Caco-2 (cell line): ENCODE results near the gene WNK2. TPM values are rescaled to one million over a fixed set of nuclear protein-coding genes. Genes with fewer than 3 reads are reported as not detected.

Experiments
- BruUV-seq: library from RNA; stranded (reverse); fragments of 400-500 nt; replicated peaks from 2 replicates; lab custom pipeline; 2021; lab: Mats Ljungman, UMichigan
- CTCF ChIA-PET: fragments of 300-600 bp; sonication (Branson Sonifier 250); formaldehyde crosslinking; loops from one replicate; lab custom pipeline; 2022; ENCODE audit warnings: antibody characterized with exemption; lab: Charles Lee
- POLR2A ChIA-PET: fragments of 300-600 bp; sonication (Branson Sonifier 250); formaldehyde crosslinking; loops from one replicate; lab custom pipeline; 2022; ENCODE audit warnings: antibody characterized with exemption; lab: Charles Lee
- DNase-seq, 2 experiments: peaks; one replicate each; pipeline versions ENCODE4 v3.0.0 to v3.0.0-alpha.2; 2020 to 2022
- H3K27me3 ChIP-seq: replicated peaks from 2 replicates; pipeline ENCODE4 v1.6.0; 2011; ENCODE audit warnings: low read length; ENCODE audit not compliant: control insufficient read depth, insufficient read depth
- H3K36me3 ChIP-seq: 2 replicates; pipeline ENCODE4 v1.5.1; 2011; ENCODE audit warnings: low read length; ENCODE audit not compliant: control insufficient read depth, insufficient read depth
- H3K4me1 ChIP-seq: fragments of 250-450 bp; sonication (Bioruptor Pico); 2 replicates; pipeline ENCODE4 v1.5.1; 2020; ENCODE audit warnings: mild to moderate bottlenecking
- H3K4me3 ChIP-seq: 2 replicates; pipeline ENCODE4 v1.5.1; 2011; ENCODE audit warnings: low read depth, mild to moderate bottlenecking, control low read depth, low read length
- H3K9me3 ChIP-seq: fragments of 250-450 bp; sonication (Bioruptor Pico); 2 replicates; pipeline ENCODE4 v1.5.1; 2020; ENCODE audit warnings: mild to moderate bottlenecking, moderate library complexity
- H3K27ac Mint-ChIP-seq: one replicate; pipeline ENCODE4 v1.8.0; 2022; ENCODE audit warnings: mixed read lengths; ENCODE audit not compliant: unreplicated experiment
- H3K27me3 Mint-ChIP-seq: one replicate; pipeline ENCODE4 v1.8.0; 2022; ENCODE audit warnings: mixed read lengths; ENCODE audit not compliant: insufficient read depth, unreplicated experiment
- H3K36me3 Mint-ChIP-seq: one replicate; pipeline ENCODE4 v1.8.0; 2022; ENCODE audit warnings: mild to moderate bottlenecking, mixed read lengths; ENCODE audit not compliant: insufficient read depth, unreplicated experiment
- H3K4me1 Mint-ChIP-seq: one replicate; pipeline ENCODE4 v1.8.0; 2022; ENCODE audit warnings: low read depth, mixed read lengths; ENCODE audit not compliant: unreplicated experiment
- H3K4me3 Mint-ChIP-seq: one replicate; pipeline ENCODE4 v1.8.0; 2022; ENCODE audit warnings: mild to moderate bottlenecking, moderate library complexity, mixed read lengths; ENCODE audit not compliant: unreplicated experiment
- H3K9me3 Mint-ChIP-seq: one replicate; pipeline ENCODE4 v1.8.0; 2022; ENCODE audit warnings: mixed read lengths; ENCODE audit not compliant: unreplicated experiment
- intact Hi-C: fragments of 100-400 bp; cut with micrococcal nuclease; formaldehyde crosslinking; loops from one replicate; pipeline ENCODE4 v1.10.0; 2022; ENCODE audit not compliant: unreplicated experiment
- total RNA-seq: library from RNA; stranded (reverse); gene quantifications from 2 replicates; pipeline ENCODE4 v1.2.3, GENCODE V29; 2022
- TF ChIP-seq, protein P1 (sequence below), 2 experiments: fragments of 200-600 bp in 1 of 2; IDR thresholded peaks; 1 replicate in 1 of 2; 2 replicates in 1 of 2; pipeline versions ENCODE4 v1.5.1 to v1.8.0; 2011 to 2022; ENCODE audit warnings: antibody characterized with exemption in 1 of 2, control low read depth in 1 of 2, inconsistent platforms in 1 of 2, low read depth in 1 of 2, low read length in 1 of 2, mild to moderate bottlenecking in 1 of 2, moderate library complexity in 1 of 2; ENCODE audit not compliant: insufficient read depth in 1 of 2, severe bottlenecking in 1 of 2, unreplicated experiment in 1 of 2

WNK2 gene
- total RNA-seq, 1 experiment from 2014 or later: 21.7 TPM

DNA sequence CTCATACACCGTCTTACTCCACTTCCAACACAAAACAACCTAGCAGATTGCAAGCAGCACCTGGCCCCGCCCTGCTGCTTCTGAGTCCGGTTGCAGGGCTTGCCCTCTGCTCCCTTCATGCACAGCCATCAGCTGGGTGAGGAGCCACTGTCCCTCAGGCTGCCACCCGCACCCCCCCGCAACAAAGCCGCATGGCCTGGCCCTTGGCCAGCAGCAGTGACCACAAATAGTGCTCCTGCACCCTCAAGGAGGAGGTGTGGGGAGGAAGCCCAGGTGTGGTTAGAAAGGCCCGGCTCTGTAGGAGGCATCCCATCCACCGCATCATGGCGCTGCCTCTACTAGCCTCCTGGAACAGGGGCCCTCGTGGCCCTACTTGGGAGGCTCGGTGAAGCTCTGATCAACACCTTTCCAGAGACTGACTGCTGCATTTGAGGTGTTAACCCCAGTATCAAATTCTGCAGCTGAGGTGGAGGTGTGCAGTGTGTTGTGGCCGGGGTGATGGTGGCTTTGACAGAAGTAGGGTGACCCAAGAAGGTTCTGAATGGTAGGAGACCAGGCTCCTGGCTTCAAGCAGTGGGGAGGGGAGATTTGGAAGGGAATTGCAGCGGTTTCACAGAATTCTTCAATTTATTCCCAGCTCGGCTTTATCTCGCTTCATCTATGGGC lies 52.7 kb downstream of the WNK2 start:
- Histone ChIP-seq H3K27me3 (no peaks in the 10 kb centered on the region), H3K4me3 (no peak overlapping the region), H3K4me1 (no peaks in the 10 kb centered on the region), H3K9me3 (no peaks in the 10 kb centered on the region), H3K36me3 (no peaks in the 10 kb centered on the region)
- TF ChIP-seq, protein P1, sequence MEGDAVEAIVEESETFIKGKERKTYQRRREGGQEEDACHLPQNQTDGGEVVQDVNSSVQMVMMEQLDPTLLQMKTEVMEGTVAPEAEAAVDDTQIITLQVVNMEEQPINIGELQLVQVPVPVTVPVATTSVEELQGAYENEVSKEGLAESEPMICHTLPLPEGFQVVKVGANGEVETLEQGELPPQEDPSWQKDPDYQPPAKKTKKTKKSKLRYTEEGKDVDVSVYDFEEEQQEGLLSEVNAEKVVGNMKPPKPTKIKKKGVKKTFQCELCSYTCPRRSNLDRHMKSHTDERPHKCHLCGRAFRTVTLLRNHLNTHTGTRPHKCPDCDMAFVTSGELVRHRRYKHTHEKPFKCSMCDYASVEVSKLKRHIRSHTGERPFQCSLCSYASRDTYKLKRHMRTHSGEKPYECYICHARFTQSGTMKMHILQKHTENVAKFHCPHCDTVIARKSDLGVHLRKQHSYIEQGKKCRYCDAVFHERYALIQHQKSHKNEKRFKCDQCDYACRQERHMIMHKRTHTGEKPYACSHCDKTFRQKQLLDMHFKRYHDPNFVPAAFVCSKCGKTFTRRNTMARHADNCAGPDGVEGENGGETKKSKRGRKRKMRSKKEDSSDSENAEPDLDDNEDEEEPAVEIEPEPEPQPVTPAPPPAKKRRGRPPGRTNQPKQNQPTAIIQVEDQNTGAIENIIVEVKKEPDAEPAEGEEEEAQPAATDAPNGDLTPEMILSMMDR (IDR thresholded peaks at IDR 0.05; ENCODE audit: insufficient read depth in 1 of 2, low read depth in 1 of 2, low read length in 1 of 2, severe bottlenecking in 1 of 2, unreplicated experiment in 1 of 2): no peak
- Mint-ChIP-seq H3K36me3 (peaks cover 22% of the 10 kb centered on the region), H3K4me1 (no peaks in the 10 kb centered on the region), H3K27ac (peak overlapping the region; percentile 45), H3K4me3 (no peak overlapping the region), H3K27me3 (no peaks in the 10 kb centered on the region), H3K9me3 (no peaks in the 10 kb centered on the region)
- ChIA-PET POLR2A (no interaction called here), CTCF (no interaction called here)
- intact Hi-C loops: no loop called here
- DNase-seq: no peak
- BruUV-seq: no TSS peak

DNA sequence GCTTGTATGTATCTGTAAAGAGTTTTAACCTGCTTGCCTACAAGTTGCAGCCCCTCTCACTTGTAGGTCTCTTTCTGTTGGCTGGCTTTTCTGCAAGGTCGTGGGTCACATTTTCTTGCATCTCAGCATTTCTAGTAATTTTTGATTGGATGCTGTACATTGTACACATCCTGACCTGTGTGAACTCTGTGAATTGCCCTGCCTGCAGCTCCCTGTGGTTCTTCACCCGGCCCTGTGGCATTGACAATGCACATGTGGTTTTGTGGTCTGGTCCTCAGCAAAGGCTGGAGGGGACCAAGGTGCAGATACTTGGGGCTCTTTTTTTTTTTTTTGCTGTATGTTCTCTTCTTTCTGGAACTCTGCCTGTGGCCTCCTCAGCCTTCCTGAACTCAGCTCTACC lies 53.6 kb downstream of the WNK2 start:
- H3K36me3 Mint-ChIP-seq: peaks cover 22% of the 10 kb centered on the region
- no peaks in the 10 kb centered on the region for H3K9me3 Mint-ChIP-seq
- intact Hi-C loops: no loop called here

DNA sequence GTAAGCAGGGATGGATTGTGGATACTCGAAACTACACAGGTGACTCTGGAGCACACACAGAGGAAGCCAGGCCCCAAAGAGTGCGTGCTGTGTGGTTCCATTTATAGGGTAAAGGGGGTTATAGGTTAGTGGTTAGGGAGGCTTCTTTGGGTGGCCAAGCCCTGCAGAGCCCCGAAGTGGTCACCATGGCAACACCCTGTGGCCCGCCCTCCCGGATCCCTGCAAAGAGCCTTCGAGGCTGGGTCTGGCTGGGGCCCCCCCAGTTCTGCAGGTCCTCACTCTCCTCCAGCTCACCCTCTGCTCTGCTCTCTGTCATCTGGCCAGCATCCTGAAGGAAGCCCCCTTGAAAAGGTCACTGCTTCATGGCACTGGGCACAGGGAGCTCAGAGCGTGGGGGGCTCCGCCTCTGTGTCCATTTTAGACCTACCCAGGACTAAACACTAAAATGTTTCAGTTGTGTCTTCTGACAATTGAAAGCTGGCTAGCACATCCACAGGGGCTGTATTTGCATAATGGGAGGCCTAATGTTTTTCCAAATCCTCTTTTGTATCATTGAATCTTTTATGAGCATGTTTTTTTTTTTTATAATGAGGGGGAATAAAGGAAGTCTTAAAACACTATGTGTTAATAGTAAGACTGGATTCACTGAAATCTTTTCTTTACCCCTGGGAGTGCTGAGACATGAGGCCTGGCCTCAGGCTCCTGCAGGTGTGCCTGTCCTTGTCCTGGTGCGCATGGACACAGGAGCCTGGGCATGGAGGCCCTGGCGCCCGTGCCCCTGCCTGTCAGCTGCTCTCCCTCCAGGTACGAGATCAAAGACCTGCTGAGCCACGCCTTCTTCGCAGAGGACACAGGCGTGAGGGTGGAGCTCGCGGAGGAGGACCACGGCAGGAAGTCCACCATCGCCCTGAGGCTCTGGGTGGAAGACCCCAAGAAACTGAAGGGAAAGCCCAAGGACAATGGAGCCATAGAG lies 55.3 kb downstream of the WNK2 start:
- Histone ChIP-seq H3K27me3 (no peaks in the 10 kb centered on the region), H3K36me3 (no peaks in the 10 kb centered on the region), H3K9me3 (no peaks in the 10 kb centered on the region), H3K4me1 (no peaks in the 10 kb centered on the region), H3K4me3 (no peak overlapping the region)
- POLR2A ChIA-PET: no interaction called here
- no peak for DNase-seq
- Mint-ChIP-seq H3K9me3 (no peaks in the 10 kb centered on the region), H3K4me3 (no peak overlapping the region), H3K27me3 (no peaks in the 10 kb centered on the region), H3K27ac (no peak overlapping the region), H3K36me3 (peaks cover 22% of the 10 kb centered on the region), H3K4me1 (no peaks in the 10 kb centered on the region)
- intact Hi-C loops: no loop called here
- CTCF ChIA-PET: no interaction called here
- TF ChIP-seq, protein P1 (IDR thresholded peaks at IDR 0.05; ENCODE audit: insufficient read depth in 1 of 2, low read depth in 1 of 2, low read length in 1 of 2, severe bottlenecking in 1 of 2, unreplicated experiment in 1 of 2): no peak
- BruUV-seq: no TSS peak

More for the DNA sequence above, 53.6 kb downstream of the WNK2 start:
- Histone ChIP-seq H3K9me3 (no peaks in the 10 kb centered on the region), H3K4me1 (no peaks in the 10 kb centered on the region), H3K27me3 (no peaks in the 10 kb centered on the region), H3K36me3 (no peaks in the 10 kb centered on the region), H3K4me3 (no peak overlapping the region)
- no peak overlapping the region for H3K27ac Mint-ChIP-seq
- ChIA-PET POLR2A (no interaction called here), CTCF (no interaction called here)
- H3K4me3 Mint-ChIP-seq: no peak overlapping the region
- no TSS peak for BruUV-seq
- DNase-seq: no peak
- H3K27me3 Mint-ChIP-seq: no peaks in the 10 kb centered on the region
- TF ChIP-seq, protein P1 (IDR thresholded peaks at IDR 0.05; ENCODE audit: insufficient read depth in 1 of 2, low read depth in 1 of 2, low read length in 1 of 2, severe bottlenecking in 1 of 2, unreplicated experiment in 1 of 2): no peak
- no peaks in the 10 kb centered on the region for H3K4me1 Mint-ChIP-seq
